Ovary (tissue), 9 donors: ENCODE data around the gene PCDHGB3. TPM values are rescaled to one million over a fixed set of nuclear protein-coding genes. Genes with fewer than 3 reads are reported as not detected.
A peak's percentile ranks its signal among the peaks of the same experiment; 100 is the strongest.

Experiments
- DNase-seq, 5 donors: peaks; one replicate each; pipeline ENCODE4 v3.0.0-alpha.2; 2019 to 2020
- H3K27ac ChIP-seq, 2 donors: fragments of 200-600 bp; one replicate each; pipeline versions ENCODE4 v1.5.1 to v1.8.0; 2019 to 2022
- H3K27me3 ChIP-seq: fragments of 200-600 bp; one replicate; pipeline ENCODE4 v1.8.0; 2022
- H3K36me3 ChIP-seq: fragments of 200-600 bp; sonication (generic); one replicate; pipeline ENCODE4 v1.5.1; 2019
- H3K4me1 ChIP-seq: one replicate; pipeline ENCODE4 v1.8.1; 2013; ENCODE audit warnings: mild to moderate bottlenecking, moderate library complexity; ENCODE audit not compliant: insufficient read depth
- H3K4me3 ChIP-seq: fragments of 200-600 bp; sonication (generic); one replicate; pipeline ENCODE4 v1.5.1; 2017
- H3K9me3 ChIP-seq, 2 donors: fragments of 200-600 bp in 1 of 2; sonication (generic) in 1 of 2; one replicate each; pipeline versions ENCODE4 v1.5.1 to v1.8.1; 2013 to 2019; ENCODE audit warnings: mild to moderate bottlenecking in 1 of 2, moderate library complexity in 1 of 2
- CTCF ChIP-seq, 3 donors: fragments of 450-650 bp in 2 of 3; fragments of 200-600 bp in 1 of 3; IDR thresholded peaks; one replicate each; pipeline versions ENCODE4 v1.5.1 to v1.8.0; 2016 to 2022; ENCODE audit warnings: antibody characterized with exemption in 3 of 3, mild to moderate bottlenecking in 1 of 3
- EP300 ChIP-seq: sonication (generic); formaldehyde crosslinking; IDR thresholded peaks from one replicate; pipeline ENCODE4 v1.6.1; 2017; ENCODE audit warnings: antibody characterized with exemption
- POLR2A ChIP-seq: fragments of 450-650 bp; IDR thresholded peaks from one replicate; pipeline ENCODE4 v1.6.1; 2017; ENCODE audit warnings: antibody characterized with exemption, mild to moderate bottlenecking, moderate library complexity
- WGBS, 3 donors: extraction: QIAGEN DNeasy Blood & Tissue Kit in 1 of 3; methylation state at CpG; one replicate each; pipeline versions ENCODE4 v1.1.5 to v1.1.7; 2013 to 2017; 5-methylcytosine and 5-hydroxymethylcytosine counted together
- intact Hi-C, 4 donors: fragments of 100-400 bp; cut with DNase I; formaldehyde crosslinking; loops; one replicate each; pipeline versions ENCODE4 v1.11.0 to v1.15.1; 2022 to 2023
- polyA plus RNA-seq, 2 donors: library from polyadenylated mRNA; stranded (reverse); fragments of 200-250 nt in 1 of 2; fragments of 350-450 nt in 1 of 2; fragmentation: Illumina TruSeq in 1 of 2; extraction: RNeasy Lipid Tissue Mini Kit (QIAGEN cat#74804) in 1 of 2; gene quantifications; one replicate each; pipeline ENCODE4 v1.2.3, GENCODE V29; 2013 to 2014
- total RNA-seq, 7 donors: library from RNA; depleted of rRNA in 2 of 7; stranded (reverse); fragments of >200 nt in 2 of 7; fragmentation: NEBNext Ultra II Directional in 3 of 7; extraction: Animal tissue kit (Norgen Biotek cat#: 25700) in 3 of 7; gene quantifications; one replicate each; pipeline versions ENCODE4 v1.1.0 to v1.2.4, GENCODE V29; 2016 to 2023
- donor health status: DM: no; HTN: no; CAD: no; lungs with moderate emphysema.
- donor health status: DM: no; HTN: no; CAD: no.
- donor health status: Bipolar disorder and iron deficiency.
- donor health status: DM: yes; HTN: yes; CAD: no.
- donor health status: DM: no; HTN: no; CAD: no.
- donor health status: DM: yes; HTN: yes; CAD: no.

Gene PCDHGB3
- total and polyA plus RNA-seq, 9 donors = 1.1 to 8.6 (median 4.5) TPM

- no peak for DNase-seq
- no peaks in the 10 kb centered on the region for H3K27me3 ChIP-seq
- H3K9me3 ChIP-seq = peaks cover 7 to 52% of the 10 kb centered on the region in 2 donors
- intact Hi-C loops = no loop called here
- 68 to 82% (median 77%) methylated on average over 5 of the region's 5 CpGs for WGBS, 3 donors
- no peak for TF ChIP-seq POLR2A
- no peak for TF ChIP-seq CTCF (IDR thresholded peaks at IDR 0.05)
- TF ChIP-seq EP300 = no peak
- no peak overlapping the region for H3K27ac ChIP-seq
- H3K4me1 ChIP-seq = no peaks in the 10 kb centered on the region
- no peak overlapping the region for H3K4me3 ChIP-seq
- no peaks in the 10 kb centered on the region for H3K36me3 ChIP-seq
Observed at GRCh38 chr5:141356133-141356532, 13.9 kb upstream of the PCDHGB3 start.

- H3K4me1 ChIP-seq = no peaks in the 10 kb centered on the region
- no peak for TF ChIP-seq EP300
- TF ChIP-seq CTCF (IDR thresholded peaks at IDR 0.05) = no peak
- TF ChIP-seq POLR2A = no peak
- intact Hi-C loops = no loop called here
- H3K4me3 ChIP-seq = no peak overlapping the region
- peaks cover 7 to 52% of the 10 kb centered on the region in 2 donors for H3K9me3 ChIP-seq
- DNase-seq = no peak
- H3K27ac ChIP-seq = no peak overlapping the region
- H3K36me3 ChIP-seq = no peaks in the 10 kb centered on the region
- no peaks in the 10 kb centered on the region for H3K27me3 ChIP-seq
- whole genome bisulfite sequencing, 3 donors = 42 to 66% (median 46%) methylated on average over 19 of the region's 19 CpGs
Observed at GRCh38 chr5:141356950-141357349, 13.1 kb upstream of the PCDHGB3 start.

DNA sequence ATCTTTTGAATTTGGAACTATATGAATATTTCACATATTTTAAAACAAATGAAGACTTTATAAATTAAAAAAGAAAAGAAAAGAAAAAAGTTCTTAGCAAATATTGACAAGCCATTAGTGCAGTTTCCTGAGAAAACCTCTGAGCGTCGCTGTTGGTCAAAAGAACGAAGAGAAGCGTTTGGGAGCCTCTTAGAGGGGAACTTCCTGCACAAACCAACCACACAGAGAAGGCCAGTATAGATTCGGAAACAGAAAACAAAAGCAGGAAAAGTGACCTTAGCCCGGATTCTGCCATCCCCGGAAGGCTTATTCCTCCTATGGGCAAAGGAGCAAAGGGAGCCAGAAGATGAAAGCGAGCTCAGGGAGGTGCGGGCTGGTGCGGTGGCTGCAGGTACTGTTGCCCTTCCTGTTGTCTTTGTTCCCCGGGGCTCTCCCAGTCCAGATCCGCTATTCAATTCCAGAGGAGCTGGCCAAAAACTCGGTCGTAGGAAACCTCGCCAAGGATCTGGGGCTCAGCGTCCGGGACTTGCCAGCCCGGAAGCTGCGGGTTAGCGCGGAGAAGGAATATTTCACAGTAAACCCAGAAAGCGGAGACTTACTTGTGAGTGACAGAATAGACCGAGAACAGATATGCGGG is 10.1 kb upstream of the PCDHGB3 start, which contains the start of gene PCDHGB2:
PCDHGB2 (plus strand) TSS at position 205 of the 637 bp plus-strand sequence; CDS start at position 347, 142 bp downstream.
- 17 to 25% (median 19%) methylated on average over 24 of the region's 24 CpGs for WGBS, 3 donors
- no peaks in the 10 kb centered on the region for H3K36me3 ChIP-seq
- TF ChIP-seq EP300 (no peak), CTCF (IDR thresholded peaks at IDR 0.05) (no peak), POLR2A (no peak)
- H3K4me3 ChIP-seq = peak within 1 kb of the TSS; percentile 22
- intact Hi-C loops = no loop called here
- H3K27ac ChIP-seq = no peak within 1 kb of the TSS
- DNase-seq = no peak
- H3K9me3 ChIP-seq = peaks cover 7 to 64% of the 10 kb centered on the region in 2 donors
- no peaks in the 10 kb centered on the region for H3K4me1 ChIP-seq
- no peaks in the 10 kb centered on the region for H3K27me3 ChIP-seq

DNA sequence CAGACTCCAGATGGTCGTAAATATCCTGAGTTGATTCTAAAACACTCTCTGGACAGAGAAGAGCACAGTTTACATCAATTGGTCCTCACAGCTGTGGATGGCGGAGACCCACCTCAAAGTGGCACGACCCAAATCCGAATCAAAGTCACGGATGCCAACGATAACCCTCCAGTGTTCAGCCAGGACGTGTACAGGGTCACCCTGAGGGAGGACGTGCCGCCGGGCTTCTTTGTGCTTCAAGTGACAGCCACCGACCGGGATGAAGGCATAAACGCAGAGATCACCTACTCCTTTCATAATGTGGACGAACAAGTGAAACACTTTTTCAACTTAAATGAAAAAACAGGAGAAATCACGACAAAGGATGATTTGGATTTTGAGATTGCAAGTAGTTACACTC is 9.4 kb upstream of the PCDHGB3 start:
- TF ChIP-seq EP300 (no peak), POLR2A (no peak), CTCF (IDR thresholded peaks at IDR 0.05) (no peak)
- Histone ChIP-seq H3K27ac (no peak overlapping the region), H3K27me3 (no peaks in the 10 kb centered on the region), H3K9me3 (peaks cover 7 to 64% of the 10 kb centered on the region in 2 donors), H3K4me1 (no peaks in the 10 kb centered on the region), H3K4me3 (no peak overlapping the region), H3K36me3 (no peaks in the 10 kb centered on the region)
- intact Hi-C loops = no loop called here
- DNase-seq = no peak
- 31 to 43% (median 39%) methylated on average over 15 of the region's 15 CpGs for WGBS, 3 donors
